HG03103 (cell line): ENCODE data around the gene LRRC2.
"Not testable (repeated sequence)": the region's sequence is repeated elsewhere in the genome, so short reads cannot be mapped to it uniquely, and the experiment has no call there.

Experiments used
- ATAC-seq: cut with Tn5 transposase; IDR thresholded peaks from one replicate; pipeline ENCODE4 v1.9.1; 2021; ENCODE audit warnings: low read depth; ENCODE audit not compliant: unreplicated experiment

LRRC2 gene

DNA sequence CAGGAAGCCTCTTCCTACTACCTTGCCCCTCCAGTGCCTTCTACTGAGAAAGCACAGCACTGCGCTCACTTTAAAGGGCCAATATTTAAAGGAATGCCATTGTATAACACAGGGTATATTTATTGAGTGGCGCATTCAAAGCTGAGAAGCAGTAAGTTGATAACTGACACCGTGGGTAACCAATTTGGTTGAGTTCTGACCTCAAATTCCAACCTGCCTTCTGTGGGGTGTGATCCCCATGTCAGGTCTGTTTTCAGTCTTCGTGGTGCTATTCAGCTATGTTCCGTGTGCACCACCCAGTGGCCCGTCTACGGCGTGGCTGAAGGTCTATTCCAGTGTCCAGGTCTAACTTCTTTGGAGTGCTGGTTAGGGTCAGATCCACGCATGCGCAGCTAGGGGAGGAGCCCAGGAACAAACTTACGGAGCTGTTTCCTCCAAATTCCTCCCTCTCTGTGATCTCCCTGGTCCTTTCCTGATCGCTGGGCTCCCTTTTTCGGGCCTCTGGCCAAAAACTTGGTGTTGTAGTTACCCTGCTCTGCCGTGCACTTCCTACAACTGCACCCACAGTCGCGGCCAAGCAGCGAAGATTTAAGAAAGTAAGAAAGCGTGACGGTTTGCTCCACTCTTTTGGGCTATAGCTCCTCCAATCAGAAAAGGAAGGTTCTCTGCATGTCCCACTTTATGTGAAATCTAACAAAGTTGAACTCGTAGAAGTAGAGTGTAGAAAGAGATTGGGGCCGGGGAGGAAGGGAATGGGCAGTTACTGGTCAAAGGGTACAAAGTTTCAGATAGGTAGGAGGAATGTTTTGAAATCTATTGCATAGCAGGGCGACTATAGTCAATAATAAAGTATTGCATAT is 7.7 kb downstream of the LRRC2 start:
- peak; percentile 91 for ATAC-seq

DNA sequence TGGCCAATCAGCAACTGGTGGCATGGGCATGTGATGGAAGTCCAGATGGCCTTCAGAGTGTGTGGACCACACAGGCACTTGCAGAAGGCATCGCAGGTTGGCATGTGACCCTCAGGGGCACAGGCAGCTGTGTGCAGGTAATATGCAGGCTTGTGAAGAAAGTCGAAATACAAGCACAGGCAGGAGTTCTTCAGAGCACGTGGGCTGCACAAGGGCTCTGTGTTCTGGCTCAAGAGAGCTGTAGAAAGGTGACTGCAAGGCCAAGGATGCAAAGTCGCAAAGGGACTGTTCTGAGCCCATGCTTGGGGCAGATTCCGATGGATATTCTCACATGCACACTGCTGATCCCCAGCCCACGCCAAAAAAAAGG is 8.3 kb downstream of the LRRC2 start:
- no peak for ATAC-seq

DNA sequence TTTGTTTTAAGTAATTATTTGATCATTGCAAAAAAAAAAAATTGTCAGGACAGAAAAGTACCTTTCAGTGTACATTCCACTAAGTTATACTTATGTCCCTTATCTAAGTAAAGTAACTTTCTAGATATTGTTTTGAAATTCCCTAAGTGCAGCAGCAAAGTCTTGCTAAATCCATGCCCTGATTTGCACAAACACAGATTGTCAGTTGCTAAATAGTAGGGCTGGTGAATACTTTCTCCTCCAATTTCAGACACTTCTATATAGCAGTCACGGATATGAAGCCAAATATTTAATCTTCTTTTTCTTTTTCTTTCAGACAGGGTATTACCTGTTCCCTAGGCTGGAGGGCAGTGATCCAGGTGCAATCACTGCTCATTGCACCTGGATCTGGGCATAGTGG is 12.9 kb downstream of the LRRC2 start:
- ATAC-seq = no peak

DNA sequence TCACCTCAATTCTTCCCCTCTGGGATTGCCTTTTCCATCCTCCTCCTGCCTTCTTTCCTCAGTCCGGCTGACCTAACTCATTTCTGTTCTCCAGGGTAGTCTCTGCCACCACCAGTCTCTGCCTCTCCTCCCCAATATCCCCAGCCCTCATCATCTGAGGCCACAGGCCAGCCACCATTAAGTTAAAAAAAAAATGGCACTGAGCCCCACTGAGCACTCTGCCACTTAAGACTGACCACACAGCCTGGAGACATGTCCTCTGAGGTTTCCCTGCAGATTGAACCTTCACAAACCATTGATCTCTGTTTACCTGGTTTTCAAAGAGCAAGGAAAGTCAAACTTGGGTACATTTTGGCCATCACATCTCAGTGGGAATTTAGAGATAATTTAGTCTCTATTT is 13.6 kb downstream of the LRRC2 start:
- ATAC-seq = no peak

DNA sequence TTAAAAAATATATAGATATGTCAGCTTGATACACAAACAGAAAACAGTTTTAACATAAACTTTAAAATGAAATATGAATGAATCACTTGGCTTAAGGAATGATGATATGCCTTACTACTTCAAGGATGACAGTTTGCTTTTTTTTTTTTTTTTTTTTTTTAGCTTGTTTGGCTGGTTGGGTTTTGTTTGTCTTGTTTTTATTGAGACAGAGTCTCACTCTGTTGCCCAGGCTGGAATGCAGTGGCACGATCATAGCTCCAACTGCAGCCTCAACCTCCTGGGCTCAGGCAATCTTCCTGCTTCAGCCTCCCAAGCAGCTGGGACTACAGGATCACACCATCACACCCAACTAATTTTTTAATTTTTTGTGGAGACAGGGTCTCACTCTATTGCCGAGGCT is 14.5 kb downstream of the LRRC2 start:
- no peak for ATAC-seq

DNA sequence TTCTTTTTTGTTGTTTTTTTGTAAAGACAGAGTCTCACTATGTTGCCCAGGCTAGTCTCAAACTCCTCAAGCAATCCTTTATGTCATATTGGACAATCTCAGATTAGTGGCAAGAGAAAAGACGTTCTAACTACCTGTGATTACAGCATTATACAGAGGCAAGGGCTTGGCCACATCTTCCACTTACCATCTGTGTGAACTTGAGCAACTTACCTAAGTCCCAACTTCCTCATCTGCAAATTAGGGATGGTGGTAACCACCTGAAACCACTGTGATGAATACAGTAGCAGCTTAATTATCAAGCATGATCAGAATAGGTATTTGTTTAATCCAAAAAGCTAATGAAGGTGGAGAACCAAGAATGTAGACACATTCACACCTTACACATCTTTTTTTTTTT is 16.1 kb downstream of the LRRC2 start:
- ATAC-seq = no peak

DNA sequence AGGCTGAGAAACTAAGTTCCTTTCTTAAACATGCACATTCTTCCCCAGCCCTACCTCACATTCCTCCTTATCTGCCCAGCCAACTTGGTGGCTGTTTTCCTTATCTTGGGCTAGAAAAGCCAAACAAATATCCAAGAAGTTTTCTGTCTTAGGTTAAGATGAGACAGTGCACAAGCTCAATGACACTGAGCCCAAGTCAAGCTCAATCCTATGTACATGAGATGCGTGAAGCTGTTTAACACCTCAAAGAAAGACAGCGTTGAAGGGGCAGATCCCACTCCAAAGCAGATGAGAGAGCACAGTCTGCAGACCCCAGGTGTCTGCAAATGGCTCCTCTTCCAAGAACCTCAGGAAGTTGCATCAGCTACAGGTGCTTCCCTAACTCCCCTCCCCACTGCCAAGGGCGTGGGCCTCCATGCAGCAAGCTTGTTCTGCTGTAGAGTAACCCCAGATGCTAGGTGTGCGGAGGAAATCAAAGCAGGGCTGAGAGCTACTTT is 16.6 kb downstream of the LRRC2 start:
- no peak for ATAC-seq

DNA sequence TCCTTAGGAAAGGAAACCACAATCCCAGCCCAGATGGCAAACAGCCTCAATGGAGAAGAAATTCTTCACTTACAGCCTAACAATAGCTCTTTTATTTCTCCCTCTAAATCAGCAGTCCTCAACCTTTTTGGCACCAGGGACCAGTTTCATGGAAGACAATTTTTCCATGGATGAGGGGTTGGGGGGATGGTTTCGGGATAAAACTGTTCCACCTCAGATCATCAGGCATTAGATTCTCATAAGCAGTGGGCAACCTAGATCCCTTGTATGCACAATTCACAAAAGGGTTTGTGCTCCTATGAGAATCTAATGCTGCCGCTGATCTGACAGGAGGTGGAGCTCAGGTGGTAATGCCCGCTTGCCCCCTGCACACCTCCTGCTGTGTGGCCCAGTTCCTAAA is 17.5 kb downstream of the LRRC2 start:
- not testable (repeated sequence) for ATAC-seq

DNA sequence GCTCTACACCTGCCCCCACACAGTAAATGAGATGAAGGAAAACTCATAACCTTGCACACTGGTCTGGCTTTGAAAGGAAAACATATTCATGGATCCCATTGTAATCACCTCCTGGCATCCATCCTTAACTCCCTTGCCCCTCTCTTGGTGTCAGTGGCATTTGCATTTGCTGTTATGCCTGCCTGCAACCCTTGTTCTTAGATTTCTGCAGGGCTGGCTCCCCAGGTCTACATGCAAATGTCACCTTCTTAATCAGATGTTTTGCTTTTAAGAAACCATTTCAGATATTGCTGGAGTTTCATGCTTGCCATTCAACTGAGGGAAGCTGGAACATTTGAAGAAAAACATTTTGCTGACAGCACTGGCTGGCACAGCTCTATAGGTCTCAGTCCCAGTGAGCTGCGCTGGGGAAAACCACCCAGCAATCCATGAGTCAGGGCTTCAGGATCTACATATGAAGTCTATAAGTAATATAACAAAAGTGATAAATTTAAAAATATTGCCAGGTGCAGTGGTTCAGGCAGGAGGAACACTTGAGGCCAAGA is 19.1 kb downstream of the LRRC2 start:
- ATAC-seq = no peak

DNA sequence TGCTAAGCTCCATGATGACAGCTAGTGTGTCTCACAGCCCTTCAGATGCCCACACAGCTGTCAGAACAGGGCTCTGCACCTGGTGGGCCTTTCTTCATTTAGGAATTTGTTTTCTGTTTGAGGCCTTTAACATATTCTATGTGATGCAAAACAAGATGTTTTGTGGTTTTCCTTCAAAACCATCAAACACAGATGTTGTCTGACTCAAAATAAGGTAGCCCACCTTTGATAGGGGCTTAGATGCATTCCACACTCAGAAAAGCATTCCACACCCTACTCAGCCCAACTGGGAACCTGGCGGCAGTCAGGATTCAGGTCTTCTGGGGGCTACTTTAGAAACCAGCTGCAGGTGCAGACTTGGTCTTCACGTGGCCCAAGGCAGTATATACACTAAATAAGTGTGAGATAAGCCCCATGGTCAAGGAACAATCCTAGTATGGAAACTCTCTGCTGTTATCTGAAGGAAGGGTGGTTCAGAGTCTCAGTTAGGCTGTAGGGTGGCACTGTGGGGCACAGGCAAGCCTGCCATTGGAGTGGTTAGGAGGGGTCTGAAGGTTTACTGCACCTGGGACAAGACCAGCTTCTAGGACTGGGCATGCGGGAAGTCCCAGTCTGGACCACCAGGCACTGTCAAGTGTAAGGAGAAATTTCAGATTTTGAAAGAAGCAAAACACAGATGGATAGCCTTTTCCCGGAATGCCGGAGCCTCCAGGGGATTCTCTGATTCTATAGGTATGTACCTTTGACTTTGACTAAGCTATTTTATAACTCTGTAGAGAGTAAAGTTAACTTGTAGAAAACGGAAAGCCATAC is 20.1 kb downstream of the LRRC2 start:
- no peak for ATAC-seq

DNA sequence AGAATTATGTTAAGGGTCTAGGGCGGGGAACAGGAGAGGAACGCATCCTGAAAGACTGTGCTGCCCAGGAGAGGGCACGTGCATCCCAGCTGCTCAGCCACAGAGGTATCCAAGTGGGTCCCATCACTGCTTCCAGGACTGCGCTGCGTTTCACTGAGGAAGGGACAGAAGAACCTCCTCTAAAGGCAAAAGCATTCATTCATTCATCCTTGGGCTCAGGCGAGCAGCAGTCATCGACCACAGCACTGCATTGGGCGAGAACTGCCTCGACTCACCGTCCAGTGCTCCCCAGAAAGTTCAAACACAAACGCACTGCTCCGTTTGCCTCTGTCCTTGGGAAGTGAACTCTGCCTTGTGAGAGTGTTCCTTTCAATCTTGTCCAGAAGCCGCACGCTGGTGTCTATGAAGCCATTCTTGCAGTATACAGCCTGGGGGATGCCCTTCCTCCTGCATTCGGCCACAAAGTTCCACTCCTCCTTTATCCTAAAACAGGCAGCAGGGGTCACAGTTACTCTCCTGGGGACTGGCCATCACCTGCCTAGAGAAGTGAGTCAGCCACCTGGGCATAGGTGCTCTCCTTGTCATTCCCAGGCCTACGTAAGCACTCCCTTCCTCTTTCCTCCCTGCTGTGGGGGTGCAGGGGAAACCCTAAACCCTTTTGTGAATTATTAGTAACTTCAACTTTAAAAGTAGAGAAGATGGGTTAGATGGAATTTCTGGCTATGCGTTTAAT is 21.2 kb downstream of the LRRC2 start:
- ATAC-seq = no peak

DNA sequence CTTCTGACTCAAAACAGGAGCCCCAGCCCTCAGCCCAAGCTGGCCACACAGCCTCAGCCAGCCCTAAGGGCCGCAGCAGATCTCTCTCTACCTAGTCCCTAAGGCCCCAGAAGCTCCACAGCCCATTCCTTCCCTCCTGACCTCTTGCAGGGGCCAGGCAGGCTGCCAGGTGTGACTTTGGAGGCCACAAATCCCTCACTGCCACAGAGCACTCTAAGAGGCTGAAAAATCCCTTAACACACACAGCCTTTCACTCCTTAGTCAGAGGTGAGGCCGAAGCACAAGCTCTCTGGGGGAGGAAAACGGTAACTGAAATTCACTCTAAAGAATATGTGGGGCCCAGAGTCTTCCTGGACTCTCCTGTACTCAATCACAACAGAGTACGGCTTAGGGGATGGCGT is 23.3 kb downstream of the LRRC2 start:
- ATAC-seq = no peak

DNA sequence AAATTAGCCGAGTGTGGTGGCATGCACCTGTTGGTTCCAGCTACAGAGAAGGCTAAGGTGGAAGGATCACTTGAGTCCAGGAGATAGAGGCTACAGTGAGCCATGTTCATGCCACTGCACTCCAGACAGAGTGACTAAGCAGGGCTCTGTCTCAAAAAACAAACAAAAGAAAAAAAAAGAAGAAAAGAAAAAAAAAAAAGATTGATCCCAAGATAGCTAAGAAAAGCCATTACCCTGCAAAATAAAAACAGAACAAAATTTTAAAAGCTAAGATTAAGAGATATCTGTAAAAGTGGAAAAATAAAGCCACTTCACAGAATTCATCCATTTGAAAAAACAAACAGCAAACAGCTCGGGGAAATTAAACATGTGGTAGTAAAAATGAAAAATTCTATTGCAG is 23.8 kb downstream of the LRRC2 start:
- no peak for ATAC-seq

DNA sequence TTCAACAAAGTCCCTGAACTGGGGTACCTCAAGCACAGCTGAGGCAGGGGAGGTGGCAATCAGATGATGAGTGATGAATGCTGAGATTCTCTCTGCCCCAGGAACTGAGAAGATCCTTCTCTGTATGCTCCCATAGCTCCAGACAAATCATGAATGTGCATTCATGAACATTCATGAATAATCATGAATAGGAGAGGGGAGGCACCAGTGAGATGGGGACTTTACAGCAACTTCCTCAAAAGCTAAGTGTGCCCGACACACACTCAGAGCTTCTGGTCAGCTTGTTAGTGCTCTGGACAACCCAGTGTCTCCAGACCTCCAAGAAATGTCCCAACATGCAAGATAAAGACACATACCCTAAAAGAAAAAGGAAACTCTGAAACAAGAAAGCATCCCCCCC is 24.3 kb downstream of the LRRC2 start:
- ATAC-seq = no peak

DNA sequence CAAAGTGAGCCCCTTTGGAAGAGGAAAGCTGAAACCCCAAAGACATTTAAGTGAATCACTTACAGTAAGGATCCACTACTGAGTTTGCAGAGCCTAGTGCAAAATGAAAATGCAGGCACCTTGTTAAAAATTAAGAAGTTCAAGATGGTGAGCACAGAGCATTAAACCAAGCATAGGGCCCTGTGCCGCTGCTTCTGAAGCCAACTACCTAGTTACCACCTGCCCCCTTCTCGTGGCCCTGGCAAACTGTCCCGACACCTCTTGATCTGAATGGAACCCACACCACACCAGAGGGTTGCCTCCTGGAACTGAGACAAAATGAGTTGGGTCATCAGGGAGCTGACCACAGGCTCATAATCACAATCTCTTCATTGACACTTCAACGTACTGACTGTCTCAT is 25.6 kb downstream of the LRRC2 start:
- ATAC-seq = no peak

DNA sequence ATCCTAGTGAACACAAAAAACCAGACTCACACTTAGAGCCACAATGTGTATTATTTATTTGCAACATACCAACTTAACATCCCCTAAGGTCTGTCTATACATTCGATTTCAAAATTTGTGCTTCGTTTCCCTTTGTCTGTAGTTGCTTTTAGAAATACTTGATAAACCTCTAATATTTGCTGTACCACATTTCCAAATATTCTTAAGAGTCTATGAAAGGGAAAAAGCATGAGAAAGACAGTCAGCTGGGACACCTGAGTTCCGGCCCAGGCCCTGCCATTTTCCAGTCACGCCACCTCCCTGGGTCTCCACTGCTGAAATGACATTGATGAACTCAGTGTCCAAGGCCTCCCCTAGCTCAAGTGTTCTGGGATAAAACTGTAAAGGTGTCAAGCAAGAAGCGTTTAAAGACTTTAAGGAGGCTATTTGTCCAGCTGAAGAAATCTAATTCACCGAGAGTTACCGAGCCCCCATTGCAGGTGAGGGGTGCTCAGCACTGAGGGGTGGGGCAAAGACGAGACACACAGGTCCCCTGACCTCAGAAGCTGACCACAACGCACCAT is 26.6 kb downstream of the LRRC2 start:
- no peak for ATAC-seq

DNA sequence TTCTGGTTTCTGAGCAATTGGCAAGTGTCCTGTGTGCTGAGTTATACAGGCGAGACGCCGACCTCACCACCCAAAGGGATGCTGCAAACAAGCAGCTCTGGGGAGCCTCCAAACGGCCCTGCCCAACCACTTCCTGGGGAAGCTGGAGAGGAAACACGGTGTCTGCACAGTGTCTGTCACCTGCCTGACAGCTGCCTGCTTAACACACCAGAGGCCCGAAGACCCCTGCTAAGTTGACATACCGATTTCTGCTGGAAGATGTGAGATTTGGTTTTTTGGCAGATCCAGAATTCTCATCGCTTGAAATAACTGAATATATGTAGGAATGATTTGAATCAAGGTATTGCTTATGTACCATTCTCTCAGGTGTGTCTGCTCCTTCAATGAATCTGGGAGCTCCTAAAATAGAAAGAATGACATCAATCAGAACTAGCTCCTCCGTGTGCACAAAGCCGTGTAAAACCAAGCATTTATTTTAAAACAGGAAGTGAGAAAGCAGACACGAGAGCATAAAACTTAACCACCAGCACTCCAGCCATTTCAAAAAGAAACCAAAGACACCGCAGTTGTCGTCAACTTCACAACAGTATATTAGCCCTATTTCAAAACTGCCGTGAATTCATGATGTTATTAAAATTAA is 27.2 kb downstream of the LRRC2 start:
- peak; percentile 80 for ATAC-seq

DNA sequence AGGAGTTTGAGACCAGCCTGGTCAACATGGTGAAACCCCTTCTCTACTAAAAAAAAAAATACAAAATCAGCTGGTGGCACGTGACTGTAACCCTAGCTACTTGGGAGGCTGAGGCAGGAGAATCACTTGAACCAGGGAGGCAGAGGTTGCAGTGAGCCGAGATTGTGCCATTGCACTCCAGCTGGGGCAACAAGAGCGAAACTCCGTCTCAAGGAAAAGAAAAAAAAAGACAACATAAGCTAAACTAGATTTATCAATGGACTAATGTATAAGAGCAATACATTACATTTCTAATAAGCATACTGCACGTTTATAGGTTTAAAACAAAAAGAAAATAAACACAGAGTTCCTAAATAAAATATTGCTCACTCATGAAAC is 27.7 kb downstream of the LRRC2 start:
- ATAC-seq = not testable (repeated sequence)

DNA sequence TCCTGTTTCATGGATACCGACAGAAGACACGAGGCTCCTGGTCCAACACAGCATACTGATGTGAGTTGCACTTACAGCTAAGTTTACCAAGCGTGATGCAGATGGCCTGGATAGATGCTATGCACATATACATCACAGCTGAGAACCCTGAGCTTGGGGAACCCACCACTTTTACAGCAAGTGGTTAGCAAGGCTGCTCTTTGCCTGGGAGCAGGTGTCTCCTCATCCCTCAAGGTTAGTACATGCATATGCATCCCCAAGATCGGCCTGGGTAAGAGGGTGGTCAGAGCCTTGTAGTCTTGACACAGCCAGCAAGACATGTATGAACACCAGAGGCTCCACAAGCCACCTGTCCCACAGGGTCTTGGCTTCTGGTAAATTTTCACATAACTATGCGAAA is 28.3 kb downstream of the LRRC2 start:
- ATAC-seq = no peak

DNA sequence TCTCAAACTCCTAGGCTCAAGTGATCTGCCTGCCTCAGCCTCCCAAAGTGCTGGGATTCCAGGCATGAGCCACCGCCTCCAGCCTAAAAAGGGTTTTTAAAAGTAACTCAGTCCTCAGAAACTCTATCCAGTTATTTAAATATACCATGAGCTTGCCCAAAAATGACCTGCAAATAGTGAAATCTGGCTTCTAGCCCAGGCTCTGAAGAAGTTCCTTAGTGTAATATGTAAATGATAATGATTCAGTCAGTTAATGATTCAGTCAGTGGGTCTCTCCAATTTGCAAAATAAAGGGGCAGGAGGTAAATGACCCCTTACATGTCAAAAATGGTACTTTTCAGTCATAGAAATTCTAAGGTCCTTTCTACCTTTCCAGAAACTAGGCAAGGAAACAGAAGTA is 28.8 kb downstream of the LRRC2 start:
- no peak for ATAC-seq
